Esophagus squamous epithelium (tissue), 5 donors: ENCODE data around the gene VAV2. TPM values are rescaled to one million over a fixed set of nuclear protein-coding genes. Genes with fewer than 3 reads are reported as not detected.
"Not testable (repeated sequence)": the region's sequence is repeated elsewhere in the genome, so short reads cannot be mapped to it uniquely, and the experiment has no call there.

Source experiments
- DNase-seq: peaks from one replicate; lab custom pipeline; 2025; lab: John Stamatoyannopoulos, UW
- H3K27ac ChIP-seq, 4 donors: fragments of 200-600 bp; sonication (generic); one replicate each; pipeline ENCODE4 v1.5.1; 2016 to 2019; ENCODE audit warnings: mild to moderate bottlenecking in 1 of 4
- H3K27me3 ChIP-seq, 4 donors: fragments of 200-600 bp; sonication (generic); 1 replicate in 3 of 4; 2 replicates in 1 of 4; pipeline versions ENCODE4 v1.5.1 to v1.6.0; 2017 to 2021; ENCODE audit warnings: antibody characterized with exemption in 1 of 4
- H3K36me3 ChIP-seq, 3 donors: fragments of 200-600 bp; sonication (generic); one replicate each; pipeline ENCODE4 v1.5.1; 2016 to 2019
- H3K4me1 ChIP-seq, 3 donors: fragments of 200-600 bp; sonication (generic); one replicate each; pipeline ENCODE4 v1.5.1; 2017 to 2019
- H3K4me3 ChIP-seq, 4 donors: fragments of 200-600 bp; sonication (generic); 1 replicate in 3 of 4; 2 replicates in 1 of 4; pipeline ENCODE4 v1.5.1; 2016 to 2019; ENCODE audit warnings: mild to moderate bottlenecking in 2 of 4, moderate library complexity in 1 of 4
- H3K9me3 ChIP-seq, 3 donors: fragments of 200-600 bp; sonication (generic); one replicate each; pipeline ENCODE4 v1.5.1; 2016 to 2019
- POLR2A ChIP-seq, 4 donors: fragments of 450-650 bp; IDR thresholded peaks; one replicate each; pipeline ENCODE4 v1.6.1; 2017; ENCODE audit warnings: antibody characterized with exemption in 4 of 4, mild to moderate bottlenecking in 4 of 4, moderate library complexity in 3 of 4
- WGBS, 2 donors: methylation state at CpG; one replicate each; pipeline ENCODE4 v1.1.5; 2018; 5-methylcytosine and 5-hydroxymethylcytosine counted together
- intact Hi-C: fragments of 100-400 bp; cut with DNase I; formaldehyde crosslinking; loops from one replicate; pipeline ENCODE4 v1.15.0; 2022
- total RNA-seq, 4 donors: library from RNA; depleted of rRNA; stranded (reverse); fragments of >200 nt; gene quantifications; one replicate each; pipeline ENCODE4 v1.1.0, GENCODE V29; 2016
- TF ChIP-seq, protein P1 (sequence below), 6 experiments: fragments of 450-650 bp in 4 of 6; fragments of 200-600 bp in 2 of 6; sonication (generic) in 2 of 6; IDR thresholded peaks; one replicate each; pipeline ENCODE4 v1.5.1; 2016 to 2019; ENCODE audit warnings: antibody characterized with exemption in 6 of 6, mild to moderate bottlenecking in 4 of 6, moderate library complexity in 4 of 6
- donor health status: DM: yes; HTN: yes; CAD: no.

The VAV2 gene
- total RNA-seq, 4 donors from 2014 or later: 3.8 to 7.6 (median 5.7) TPM

DNA sequence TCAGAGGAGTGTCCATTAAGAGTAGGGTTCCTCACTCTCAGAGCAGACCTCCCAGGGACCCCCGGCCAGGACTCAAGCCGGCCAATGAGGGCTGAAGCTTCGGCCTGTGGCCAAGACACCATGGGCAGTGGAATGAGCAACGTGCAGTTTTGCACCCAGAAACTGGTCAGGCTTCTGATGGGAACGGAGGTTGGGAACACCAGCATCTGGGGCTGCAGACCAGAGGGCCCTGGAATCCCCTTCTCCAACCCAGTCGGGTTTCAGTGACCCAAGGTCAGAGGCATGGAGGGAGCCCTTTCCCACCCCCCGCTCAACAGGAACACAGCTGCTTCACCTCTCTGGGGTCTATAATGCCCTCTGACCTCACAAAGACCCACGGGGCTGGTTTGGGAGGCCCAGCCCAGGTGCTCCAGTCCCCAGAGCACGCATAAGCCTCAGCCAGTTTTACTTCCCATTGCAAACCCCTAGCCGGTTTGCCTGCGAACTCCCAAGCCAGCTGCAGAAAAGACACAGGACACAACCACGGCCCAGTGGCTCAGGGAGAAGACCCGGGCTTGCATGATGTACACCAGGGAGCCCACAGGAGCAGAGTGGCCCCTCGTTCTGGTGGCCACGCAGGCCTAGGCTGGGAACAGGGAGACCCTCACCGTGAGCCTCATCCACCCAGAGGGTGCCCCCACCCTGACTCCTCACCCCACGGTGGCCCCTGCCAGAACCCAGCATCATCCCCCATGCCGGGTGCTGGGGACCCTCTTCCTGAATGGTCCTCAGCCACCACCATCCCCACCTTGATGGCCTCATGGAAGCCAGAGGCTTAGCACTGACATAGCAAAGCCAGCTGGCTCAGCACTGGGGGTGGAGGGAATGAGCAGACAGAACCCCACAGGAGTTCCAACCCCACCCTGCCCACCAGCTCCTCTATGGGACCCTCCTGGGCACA, 30.6 kb downstream of the VAV2 start:
- Histone ChIP-seq H3K9me3 (peaks cover 0 to 5% (median 0%) of the 10 kb centered on the region in 3 donors), H3K4me3 (no peak overlapping the region), H3K36me3 (no peaks in the 10 kb centered on the region), H3K27me3 (no peaks in the 10 kb centered on the region), H3K4me1 (peaks cover 17 to 47% (median 35%) of the 10 kb centered on the region in 3 donors), H3K27ac (no peak overlapping the region)
- DNase-seq: no peak
- intact Hi-C loops: no loop called here
- no peak for TF ChIP-seq POLR2A (IDR thresholded peaks at IDR 0.05)
- WGBS, 2 donors: 60% methylated on average over 2 of the region's 18 CpGs; no CpG with 5 or more reads in 1 of the 2 donors

DNA sequence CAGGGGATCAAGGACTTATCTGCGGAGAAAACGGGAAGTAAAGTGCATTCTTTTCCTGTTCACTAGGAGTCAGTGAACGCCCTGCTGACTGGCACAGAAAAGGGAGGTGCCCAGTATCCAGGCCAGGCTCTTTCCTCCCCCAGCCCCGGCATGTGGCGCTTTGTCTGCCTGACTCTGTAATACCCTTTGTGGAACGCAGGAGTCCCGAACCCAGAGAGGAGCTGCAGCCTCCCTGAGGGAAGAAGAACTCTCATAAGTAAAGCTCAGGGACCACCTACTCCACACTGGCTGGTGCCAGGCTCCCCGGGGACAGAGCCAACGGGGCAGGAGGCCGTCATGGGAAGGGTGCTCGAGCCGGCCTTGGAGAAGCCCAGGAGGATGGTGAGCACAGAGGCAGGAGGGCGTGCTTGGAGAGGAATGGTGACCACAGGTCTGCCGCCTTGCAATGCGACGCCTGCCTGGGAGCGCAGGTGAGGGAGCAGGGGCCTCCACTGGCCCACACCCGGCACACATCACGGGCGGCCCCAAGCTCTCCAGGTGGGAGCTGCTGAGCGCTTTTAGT, 31.5 kb downstream of the VAV2 start:
- H3K27ac ChIP-seq: no peak overlapping the region
- no peaks in the 10 kb centered on the region for H3K36me3 ChIP-seq
- intact Hi-C loops: no loop called here
- no peaks in the 10 kb centered on the region for H3K27me3 ChIP-seq
- H3K9me3 ChIP-seq: peaks cover 0 to 5% (median 0%) of the 10 kb centered on the region in 3 donors
- WGBS, 2 donors: 60% methylated on average over 3 of the region's 21 CpGs; no CpG with 5 or more reads in 1 of the 2 donors
- H3K4me3 ChIP-seq: no peak overlapping the region
- H3K4me1 ChIP-seq: peaks cover 23 to 55% (median 43%) of the 10 kb centered on the region in 3 donors
- TF ChIP-seq POLR2A (IDR thresholded peaks at IDR 0.05): no peak
- TF ChIP-seq, protein P1, sequence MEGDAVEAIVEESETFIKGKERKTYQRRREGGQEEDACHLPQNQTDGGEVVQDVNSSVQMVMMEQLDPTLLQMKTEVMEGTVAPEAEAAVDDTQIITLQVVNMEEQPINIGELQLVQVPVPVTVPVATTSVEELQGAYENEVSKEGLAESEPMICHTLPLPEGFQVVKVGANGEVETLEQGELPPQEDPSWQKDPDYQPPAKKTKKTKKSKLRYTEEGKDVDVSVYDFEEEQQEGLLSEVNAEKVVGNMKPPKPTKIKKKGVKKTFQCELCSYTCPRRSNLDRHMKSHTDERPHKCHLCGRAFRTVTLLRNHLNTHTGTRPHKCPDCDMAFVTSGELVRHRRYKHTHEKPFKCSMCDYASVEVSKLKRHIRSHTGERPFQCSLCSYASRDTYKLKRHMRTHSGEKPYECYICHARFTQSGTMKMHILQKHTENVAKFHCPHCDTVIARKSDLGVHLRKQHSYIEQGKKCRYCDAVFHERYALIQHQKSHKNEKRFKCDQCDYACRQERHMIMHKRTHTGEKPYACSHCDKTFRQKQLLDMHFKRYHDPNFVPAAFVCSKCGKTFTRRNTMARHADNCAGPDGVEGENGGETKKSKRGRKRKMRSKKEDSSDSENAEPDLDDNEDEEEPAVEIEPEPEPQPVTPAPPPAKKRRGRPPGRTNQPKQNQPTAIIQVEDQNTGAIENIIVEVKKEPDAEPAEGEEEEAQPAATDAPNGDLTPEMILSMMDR (IDR thresholded peaks at IDR 0.05): peak in 2 of 6 experiments; percentile 11 to 31
- DNase-seq: no peak

DNA sequence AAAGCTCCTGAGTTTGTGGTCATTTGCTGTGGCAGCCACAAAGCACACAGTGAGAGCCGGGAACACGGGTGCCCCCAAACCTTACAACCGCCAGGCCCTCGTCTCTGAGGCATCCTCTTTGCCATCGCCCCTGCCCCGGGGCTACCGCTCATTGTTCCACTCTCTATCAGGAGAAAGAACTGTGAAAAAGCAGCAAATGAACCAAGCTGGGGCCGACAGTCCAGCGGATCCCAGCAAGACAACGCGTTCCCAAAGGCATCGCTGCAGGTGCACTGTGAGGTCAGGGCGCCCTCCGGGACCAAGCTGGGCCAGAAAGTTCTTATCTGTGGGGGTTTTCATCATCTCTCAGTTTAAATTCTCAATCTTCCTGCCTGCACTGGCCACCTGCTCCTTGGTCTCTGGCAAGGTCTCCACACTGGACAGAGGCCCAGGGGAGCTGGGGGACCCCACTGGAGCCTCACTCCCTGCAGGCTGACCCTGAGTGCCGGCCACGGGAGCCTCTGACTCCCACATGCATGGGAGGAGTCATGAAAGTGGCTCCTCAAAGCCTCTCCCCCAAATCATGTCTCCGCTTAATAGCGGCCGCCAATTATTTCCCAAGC, 32.1 kb downstream of the VAV2 start:
- intact Hi-C loops: no loop called here
- Histone ChIP-seq H3K27ac (no peak overlapping the region), H3K4me3 (no peak overlapping the region), H3K36me3 (no peaks in the 10 kb centered on the region), H3K9me3 (peaks cover 0 to 5% (median 0%) of the 10 kb centered on the region in 3 donors), H3K4me1 (peaks cover 24 to 58% (median 43%) of the 10 kb centered on the region in 3 donors), H3K27me3 (no peaks in the 10 kb centered on the region)
- no peak for DNase-seq
- no peak for TF ChIP-seq POLR2A (IDR thresholded peaks at IDR 0.05)
- TF ChIP-seq, protein P1 (IDR thresholded peaks at IDR 0.05): no peak
- 74 to 100% methylated on average over 2 to 18 of the region's 19 CpGs for WGBS, 2 donors

DNA sequence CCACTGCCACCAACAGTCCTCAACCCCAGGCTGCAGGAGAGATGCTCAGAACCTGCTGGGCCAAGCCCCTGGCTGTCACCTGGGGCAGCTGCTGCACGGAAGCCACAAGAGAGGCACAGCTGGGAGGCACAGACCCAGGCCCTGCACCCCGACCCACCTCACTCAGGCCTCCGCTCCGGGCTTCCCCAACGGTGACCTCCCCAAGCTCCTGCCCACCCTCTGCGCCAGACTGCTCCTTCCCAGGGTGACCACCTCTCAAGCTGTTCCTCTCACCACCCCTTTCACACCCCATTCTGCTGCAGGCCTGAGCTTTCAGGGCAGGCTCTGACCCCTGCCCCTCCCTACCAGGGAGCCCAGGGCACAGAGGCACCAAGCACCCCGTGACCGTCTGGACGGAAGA, 33.0 kb downstream of the VAV2 start:
- Histone ChIP-seq H3K9me3 (no peaks in the 10 kb centered on the region), H3K4me3 (no peak overlapping the region), H3K4me1 (peaks cover 24 to 64% (median 43%) of the 10 kb centered on the region in 3 donors), H3K36me3 (no peaks in the 10 kb centered on the region), H3K27me3 (no peaks in the 10 kb centered on the region), H3K27ac (no peak overlapping the region)
- TF ChIP-seq POLR2A (IDR thresholded peaks at IDR 0.05): no peak
- TF ChIP-seq, protein P1 (IDR thresholded peaks at IDR 0.05): no peak
- DNase-seq: no peak
- intact Hi-C loops: no loop called here
- WGBS, 2 donors: 93 to 98% methylated on average over 5 to 7 of the region's 9 CpGs

DNA sequence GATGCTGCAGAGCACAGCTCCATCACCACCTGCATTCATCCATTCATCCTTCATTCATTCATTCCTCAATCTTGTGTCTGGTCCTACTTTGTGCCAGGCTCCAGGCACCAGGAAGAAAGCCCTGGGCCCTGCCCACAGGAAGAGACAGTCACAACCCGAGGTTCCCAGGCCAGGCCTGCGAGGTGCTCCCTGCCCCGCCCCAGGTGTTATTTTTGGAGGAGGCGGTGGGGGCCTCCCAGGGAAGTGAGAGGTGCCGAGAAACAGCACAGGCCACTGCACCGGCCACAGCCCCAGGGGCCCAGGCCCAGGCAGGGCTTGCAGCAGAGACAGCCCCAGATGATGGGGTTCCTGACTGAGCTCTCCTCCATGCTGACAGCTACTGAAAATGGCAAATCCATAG, 33.4 kb downstream of the VAV2 start:
- intact Hi-C loops: no loop called here
- Histone ChIP-seq H3K27me3 (no peaks in the 10 kb centered on the region), H3K4me3 (no peak overlapping the region), H3K4me1 (peaks cover 24 to 64% (median 43%) of the 10 kb centered on the region in 3 donors), H3K36me3 (no peaks in the 10 kb centered on the region), H3K9me3 (no peaks in the 10 kb centered on the region), H3K27ac (no peak overlapping the region)
- no peak for DNase-seq
- no peak for TF ChIP-seq POLR2A (IDR thresholded peaks at IDR 0.05)
- TF ChIP-seq, protein P1 (IDR thresholded peaks at IDR 0.05): no peak
- WGBS, 2 donors: 17% methylated on average over 3 of the region's 6 CpGs; no CpG with 5 or more reads in 1 of the 2 donors

DNA sequence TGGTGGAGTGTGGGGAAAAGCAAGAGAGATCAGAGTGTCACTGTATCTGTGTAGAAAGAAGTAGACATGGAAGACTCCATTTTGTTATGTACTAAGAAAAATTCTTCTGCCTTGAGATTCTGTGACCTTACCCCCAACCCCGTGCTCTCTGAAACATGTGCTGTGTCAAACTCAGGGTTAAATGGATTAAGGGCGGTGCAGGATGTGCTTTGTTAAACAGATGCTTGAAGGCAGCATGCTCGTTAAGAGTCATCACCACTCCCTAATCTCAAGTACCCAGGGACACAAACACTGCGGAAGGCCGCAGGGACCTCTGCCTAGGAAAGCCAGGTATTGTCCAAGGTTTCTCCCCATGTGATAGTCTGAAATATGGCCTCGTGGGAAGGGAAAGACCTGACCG, 34.4 kb downstream of the VAV2 start:
- H3K27me3 ChIP-seq, H3K36me3 ChIP-seq, H3K4me3 ChIP-seq, DNase-seq, intact Hi-C loops, H3K9me3 ChIP-seq: not testable (repeated sequence)
- 33 to 38% methylated on average over 1 to 2 of the region's 7 CpGs for WGBS, 2 donors
- Histone ChIP-seq H3K4me1 (peaks cover 24 to 64% (median 43%) of the 10 kb centered on the region in 3 donors), H3K27ac (peak overlapping the region in 1 of 4 donors; percentile 14)
